NB4 (cell line): ENCODE results near the gene SLC43A3.

ENCODE experiments used
- CTCF ChIP-seq: IDR thresholded peaks from one replicate; pipeline ENCODE4 v1.5.1; 2012; ENCODE audit warnings: low read depth, low read length
- MAX ChIP-seq: IDR thresholded peaks from 2 replicates; pipeline ENCODE4 v1.6.1; 2011; ENCODE audit warnings: low read depth, low read length
- POLR2A ChIP-seq: IDR thresholded peaks from 2 replicates; pipeline ENCODE4 v1.6.1; 2011; ENCODE audit warnings: mild to moderate bottlenecking; ENCODE audit not compliant: insufficient read length; ENCODE audit errors: extremely low read depth

- TF ChIP-seq CTCF (no peak), POLR2A (no peak), MAX (no peak)
Observed at GRCh38 chr11:57417056-57417455, 9.9 kb downstream of the SLC43A3 start.
